VCaP (cell line): ENCODE results near the gene HSPA9.

Source experiments
- H3K27ac ChIP-seq: fragments of 450-650 bp; 2 replicates; pipeline ENCODE4 v1.5.1; 2017
- CTCF ChIP-seq: fragments of 450-650 bp; conservative IDR thresholded peaks from 2 replicates; pipeline ENCODE4 v1.5.1; 2017; ENCODE audit warnings: mild to moderate bottlenecking, moderate library complexity

The HSPA9 gene

GRCh38 chr5:138557677-138558076 is 17.5 kb downstream of the HSPA9 start:
- peak overlapping the region; percentile 1; the same call in 1 of the 2 replicates for H3K27ac ChIP-seq

GRCh38 chr5:138554143-138554542 is 21.1 kb downstream of the HSPA9 start:
- TF ChIP-seq CTCF: no peak
- H3K27ac ChIP-seq: no peak overlapping the region

More at GRCh38 chr5:138557677-138558076, 17.5 kb downstream of the HSPA9 start:
- no peak for TF ChIP-seq CTCF

GRCh38 chr5:138553437-138554095 is 21.6 kb downstream of the HSPA9 start:
- TF ChIP-seq CTCF: no peak
- no peak overlapping the region for H3K27ac ChIP-seq

GRCh38 chr5:138552657-138553056 is 22.5 kb downstream of the HSPA9 start:
- TF ChIP-seq CTCF: no peak
- 0 out of 2 replicates have a peak overlapping the region, but pooled peaks have one; percentile 5 for H3K27ac ChIP-seq

- H3K27ac ChIP-seq: peak overlapping the region; percentile 97
- no peak for TF ChIP-seq CTCF
Observed at GRCh38 chr5:138549414-138549813, 25.8 kb downstream of the HSPA9 start.

- H3K27ac ChIP-seq: peak overlapping the region; percentile 97
- TF ChIP-seq CTCF: no peak
Observed at GRCh38 chr5:138545919-138546562, 29.2 kb downstream of the HSPA9 start.

- TF ChIP-seq CTCF: no peak
- H3K27ac ChIP-seq: peak overlapping the region; percentile 97
Observed at GRCh38 chr5:138544181-138545134, 30.7 kb downstream of the HSPA9 start.
